Activated CD8-positive, alpha-beta memory T cell treated with anti-CD3 and anti-CD28 coated beads, Interleukin-2, amount 50 U/mL, for 4 hours (primary cell): ENCODE measurements around the gene ZMYM4.

Experiments
- DNase-seq: peaks from one replicate; pipeline ENCODE4 v3.0.0-alpha.2; 2020

Gene ZMYM4

DNA sequence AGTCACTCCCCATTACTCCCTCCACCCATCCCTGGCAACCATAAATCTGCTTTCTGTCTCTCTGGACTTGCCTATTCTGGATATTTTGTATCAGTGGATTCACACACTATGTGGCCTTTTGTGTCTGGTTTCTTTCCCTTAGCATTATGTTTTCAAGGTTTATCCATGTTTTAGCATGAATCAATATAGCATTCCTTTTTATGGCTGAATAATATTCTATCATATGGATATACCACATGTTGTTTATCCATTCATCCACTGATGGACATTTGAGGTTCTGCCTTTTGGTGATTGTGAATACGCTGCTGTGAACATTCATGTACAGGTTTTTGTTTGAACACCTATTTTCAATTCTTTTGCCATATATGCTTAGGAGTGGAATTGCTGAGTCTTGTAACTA is 140.4 kb downstream of the ZMYM4 start:
- no peak for DNase-seq

DNA sequence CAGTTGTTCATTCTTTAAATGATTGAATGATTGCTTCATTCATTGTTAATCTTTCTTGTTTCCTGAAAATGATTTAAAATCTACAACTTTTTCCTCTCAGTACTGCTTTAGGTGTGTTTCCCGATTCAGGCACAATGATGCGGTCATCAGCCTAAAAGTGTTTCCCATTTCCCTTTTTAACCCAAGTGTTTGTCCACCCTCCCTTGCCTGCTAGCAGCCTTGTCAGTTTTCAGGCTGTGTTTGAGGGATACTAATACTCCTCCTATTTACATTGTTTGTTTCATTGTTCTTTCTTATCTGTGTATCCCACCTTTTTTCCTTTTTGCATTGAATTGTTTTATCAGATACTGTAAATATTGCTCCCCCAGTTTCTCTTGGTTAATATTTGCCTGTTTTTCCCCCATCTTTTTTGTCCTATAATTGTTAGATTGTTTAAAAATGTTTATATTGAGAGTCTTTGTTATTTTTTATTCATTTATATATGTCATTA is 157.6 kb downstream of the ZMYM4 start:
- no peak for DNase-seq

DNA sequence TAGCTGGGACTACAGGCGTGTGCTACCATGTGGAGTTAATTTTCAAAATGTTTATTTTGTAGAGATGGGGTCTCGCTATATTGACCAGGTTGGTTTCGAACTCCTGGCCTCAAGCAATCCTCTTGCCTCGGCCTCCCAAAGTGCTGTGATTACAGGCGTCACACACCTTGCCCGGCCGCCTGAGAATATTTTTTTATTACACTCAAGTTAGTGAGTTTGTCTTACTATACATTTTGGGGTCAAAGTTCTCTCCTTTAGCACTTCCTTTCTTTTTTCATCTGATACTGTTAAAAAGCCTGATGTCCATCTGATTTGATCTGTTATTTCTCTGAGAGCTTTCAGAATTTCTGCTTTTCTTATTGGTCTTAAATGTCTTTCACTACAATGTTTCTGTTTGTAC is 159.9 kb downstream of the ZMYM4 start:
- DNase-seq: no peak

DNA sequence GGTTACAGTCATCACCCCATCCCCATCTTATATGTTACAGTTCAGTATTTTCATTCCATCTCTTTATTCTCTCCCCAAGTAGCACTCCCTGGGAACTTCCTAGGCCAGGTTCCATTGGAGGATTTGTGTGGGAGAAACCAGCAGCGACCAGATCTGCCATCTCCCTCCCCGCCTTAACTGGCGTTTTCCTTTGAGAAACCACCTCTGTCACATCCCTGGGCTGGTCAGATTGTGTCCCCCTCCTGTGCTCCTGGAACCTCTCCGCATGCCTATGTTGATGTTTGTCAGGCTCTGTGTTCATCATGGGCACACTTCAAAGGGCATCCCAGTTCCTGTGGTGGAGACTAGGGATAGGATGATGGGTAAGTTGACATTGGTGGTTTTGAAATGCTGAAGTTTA is 162.3 kb downstream of the ZMYM4 start:
- no peak for DNase-seq

DNA sequence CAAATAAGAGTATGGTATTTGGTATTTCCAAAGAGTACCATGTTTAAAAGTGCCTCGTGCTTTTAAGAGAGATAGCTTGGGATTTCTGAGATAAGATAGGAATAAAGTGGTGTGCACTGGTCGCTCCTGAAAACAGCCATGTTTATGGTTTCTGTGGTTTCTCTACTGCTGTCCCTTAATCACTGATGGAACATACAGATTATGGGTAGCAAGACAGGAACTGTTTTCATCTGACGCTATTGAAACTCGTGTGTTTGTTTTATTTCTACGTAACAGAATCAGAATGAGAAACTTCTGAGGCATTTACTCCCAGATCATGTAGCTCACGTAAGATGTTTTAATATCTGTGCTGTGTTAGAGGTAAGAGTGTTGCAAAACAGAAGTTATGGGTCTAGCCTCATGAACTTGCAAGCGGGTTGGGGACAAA is 162.7 kb downstream of the ZMYM4 start:
- DNase-seq: no peak

DNA sequence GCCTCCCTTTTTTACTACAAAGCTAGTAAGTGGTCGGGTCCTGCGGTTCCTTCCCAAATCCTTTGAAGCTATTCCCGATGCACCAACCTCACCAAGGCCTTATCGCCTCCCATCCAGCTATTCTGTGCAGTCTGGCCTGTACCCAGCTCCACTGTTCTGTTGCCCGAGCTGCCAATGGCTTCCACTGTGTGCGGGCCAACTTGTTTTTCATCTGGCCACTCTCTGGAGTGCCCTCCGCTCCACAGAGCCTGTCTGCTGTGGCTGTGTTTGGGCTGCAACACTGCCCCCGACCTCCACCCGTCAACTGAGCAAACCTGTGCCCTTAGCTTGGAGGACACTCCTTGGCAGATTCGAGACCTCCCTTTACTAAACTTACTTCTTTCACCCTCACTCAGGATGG is 163.7 kb downstream of the ZMYM4 start:
- no peak for DNase-seq

DNA sequence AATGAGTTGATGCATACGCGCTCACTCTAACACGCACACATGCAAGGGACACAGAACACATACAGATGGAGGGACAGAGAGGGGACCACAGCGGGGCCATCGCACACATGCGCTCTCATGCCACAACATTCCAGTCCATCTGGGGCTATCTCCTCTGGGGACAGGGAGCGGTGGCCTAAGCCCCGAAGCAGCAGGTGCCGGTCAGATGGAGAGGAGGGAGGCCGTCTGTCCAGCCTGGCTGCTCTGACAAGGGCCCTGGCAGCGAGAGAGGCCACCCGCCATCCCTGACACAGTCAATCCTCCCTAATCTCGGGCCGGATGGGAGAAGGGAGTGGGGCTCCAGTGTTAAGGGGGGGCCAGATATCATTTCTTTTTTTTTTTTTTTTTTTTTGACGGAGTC is 165.2 kb downstream of the ZMYM4 start:
- DNase-seq: no peak

DNA sequence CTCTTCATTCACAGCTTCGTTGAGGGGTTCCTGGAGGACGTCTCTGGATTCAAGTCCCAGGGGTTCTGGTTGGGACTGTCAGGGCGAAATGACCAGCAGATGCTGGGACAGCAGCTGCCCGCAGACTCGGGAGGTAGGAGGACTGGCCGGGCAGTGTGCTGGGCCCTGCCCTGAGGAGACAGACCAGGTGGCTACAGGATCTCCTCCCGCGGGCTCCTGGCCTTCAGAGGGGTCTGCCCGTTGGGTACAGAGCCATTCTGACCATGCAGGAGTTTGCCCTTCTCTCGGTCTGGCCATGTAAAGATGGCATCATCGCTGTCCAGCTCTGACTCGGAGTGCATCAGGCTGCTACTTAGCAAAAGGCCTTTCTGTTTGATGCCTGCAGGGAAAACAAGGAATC is 166.2 kb downstream of the ZMYM4 start:
- no peak for DNase-seq

DNA sequence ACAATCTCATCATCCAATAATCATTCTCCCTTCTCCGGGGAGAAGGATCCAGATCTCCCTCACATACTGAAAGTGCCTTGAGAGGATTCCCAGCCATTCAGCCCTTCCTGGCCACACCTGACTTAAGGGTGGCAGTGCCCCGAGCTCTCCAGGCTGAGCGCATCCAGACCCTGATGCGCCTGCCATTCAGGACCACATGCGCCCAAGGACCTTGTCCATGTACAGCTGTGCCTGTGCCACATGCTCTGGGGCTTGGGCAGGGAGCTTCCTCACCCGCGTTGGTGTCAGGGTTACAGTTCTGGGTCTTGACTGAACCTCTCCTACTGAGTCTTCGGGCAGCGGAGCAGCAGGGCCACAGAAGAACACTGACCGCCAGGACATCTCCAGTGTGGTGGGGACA is 167.6 kb downstream of the ZMYM4 start:
- DNase-seq: no peak

DNA sequence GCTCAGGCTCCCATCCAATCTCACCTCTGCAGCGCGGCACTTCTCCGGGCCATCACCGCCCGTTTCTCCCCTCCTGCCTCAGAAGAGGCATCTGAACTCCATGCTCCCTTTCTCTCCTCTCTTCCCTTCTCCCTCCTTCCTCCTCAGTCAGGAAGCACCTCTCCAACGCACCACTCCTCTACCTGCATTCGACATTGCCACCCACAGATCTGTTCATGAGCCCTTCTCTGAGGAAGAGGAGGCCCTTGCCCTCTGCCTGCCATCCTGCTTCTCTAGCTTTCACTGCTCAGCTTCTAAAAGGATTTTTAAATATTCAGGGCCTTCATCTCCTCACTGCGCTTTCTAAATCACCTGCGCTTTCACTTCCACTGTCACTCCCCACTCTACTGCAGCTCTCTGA is 168.7 kb downstream of the ZMYM4 start:
- no peak for DNase-seq

DNA sequence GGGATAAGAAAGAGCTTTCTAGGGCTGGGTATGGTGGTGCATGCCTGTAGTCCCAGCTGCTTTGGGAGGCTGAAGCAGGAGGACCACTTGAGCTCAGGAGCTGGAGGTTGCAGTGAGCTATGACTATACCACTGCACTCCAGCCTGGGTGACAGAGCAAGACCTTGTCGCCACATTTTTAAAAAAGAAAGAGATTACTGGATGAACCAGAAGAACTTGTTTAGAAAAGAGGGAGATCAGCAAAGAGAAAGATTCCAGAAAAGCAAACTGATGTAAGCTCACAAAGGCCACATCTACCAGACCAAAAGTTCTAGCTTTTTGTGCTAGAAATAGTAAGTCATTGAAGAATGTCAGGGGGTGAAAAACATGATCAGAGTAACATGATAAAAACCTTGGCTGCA is 171.1 kb downstream of the ZMYM4 start:
- no peak for DNase-seq

DNA sequence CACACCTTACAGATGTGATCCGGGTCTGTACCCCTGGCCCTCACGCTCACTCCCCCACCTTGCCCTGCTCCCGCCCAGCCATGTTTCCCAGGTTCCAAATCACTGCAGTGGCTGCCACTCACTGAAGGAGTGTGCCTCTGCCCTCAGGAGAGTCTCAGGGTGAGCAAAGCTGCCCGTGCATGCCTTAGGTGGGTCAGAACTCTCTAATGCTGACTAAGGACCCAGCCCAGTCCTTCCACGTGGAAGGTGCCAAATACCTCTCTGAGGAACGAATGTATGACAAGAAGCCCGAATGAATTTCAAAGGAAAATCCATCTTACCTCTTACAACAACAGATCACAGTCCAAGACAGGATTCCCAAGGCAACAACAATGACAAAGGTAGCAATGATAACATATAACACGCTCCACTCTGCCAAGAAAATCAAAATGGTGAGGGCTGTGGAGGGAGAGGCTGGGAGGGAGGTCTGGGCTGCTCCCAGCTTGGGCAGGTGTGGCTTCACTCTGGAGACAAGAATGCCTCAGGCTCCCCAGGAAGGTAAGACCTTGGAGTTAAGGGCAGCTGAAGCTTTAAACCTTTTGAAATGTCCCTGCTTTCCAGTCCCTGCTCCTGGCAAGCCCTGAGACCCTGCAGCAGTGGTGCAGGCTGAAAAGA is 173.5 kb downstream of the ZMYM4 start:
- no peak for DNase-seq

DNA sequence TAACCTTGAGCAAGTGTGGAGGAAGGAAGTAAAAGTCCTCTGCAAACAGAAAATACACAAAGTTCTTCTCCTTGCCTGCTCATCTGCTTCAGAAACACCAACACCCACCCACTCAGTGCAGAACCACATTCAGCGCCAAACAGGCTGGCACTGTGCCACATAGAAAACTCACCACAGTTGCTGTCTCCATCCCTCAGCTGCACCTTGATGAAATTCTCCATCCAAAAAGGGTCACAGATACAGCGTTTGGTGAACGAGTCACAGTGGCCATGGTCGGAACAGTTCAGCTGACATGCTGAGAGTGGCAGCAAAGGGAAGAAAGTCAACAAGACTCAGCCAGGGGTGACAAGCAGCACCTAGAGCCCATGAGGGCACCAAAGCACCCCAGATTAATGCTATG is 174.2 kb downstream of the ZMYM4 start:
- peak; percentile 45 for DNase-seq

DNA sequence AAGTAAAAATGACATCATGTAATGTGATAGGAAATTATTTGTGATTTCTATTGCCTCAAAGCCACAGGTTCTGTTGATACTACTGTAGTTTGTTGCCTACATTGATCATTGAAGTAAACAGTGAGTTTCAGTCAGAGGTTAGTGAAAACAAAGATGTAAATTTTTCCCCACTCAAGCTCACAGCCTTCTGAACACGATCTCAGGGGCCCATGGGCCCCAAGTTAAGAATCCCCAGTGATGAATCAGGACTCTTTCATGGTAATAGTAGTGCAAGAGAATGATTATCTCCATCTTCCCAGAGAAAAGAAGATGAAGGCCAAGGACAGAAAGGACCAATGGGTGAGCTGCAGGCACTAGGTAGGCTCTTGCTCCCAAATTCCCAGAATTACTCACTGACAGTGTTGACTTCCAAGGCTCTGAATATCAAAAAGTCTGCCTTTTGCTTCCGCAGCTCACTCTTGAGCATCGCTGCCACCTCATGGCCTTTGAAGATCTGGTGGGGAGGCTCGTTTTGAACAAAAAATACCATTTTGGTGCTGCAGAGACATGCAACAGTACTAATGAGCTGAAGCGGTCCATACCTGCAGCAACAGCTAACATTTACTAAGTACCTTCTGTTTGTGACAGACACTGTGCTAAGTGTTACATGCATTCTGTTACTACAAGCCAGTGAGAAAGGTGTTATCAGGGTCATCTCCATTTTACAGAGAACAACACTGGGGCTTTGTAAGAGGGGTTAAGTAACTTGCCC is 175.4 kb downstream of the ZMYM4 start:
- DNase-seq: no peak

DNA sequence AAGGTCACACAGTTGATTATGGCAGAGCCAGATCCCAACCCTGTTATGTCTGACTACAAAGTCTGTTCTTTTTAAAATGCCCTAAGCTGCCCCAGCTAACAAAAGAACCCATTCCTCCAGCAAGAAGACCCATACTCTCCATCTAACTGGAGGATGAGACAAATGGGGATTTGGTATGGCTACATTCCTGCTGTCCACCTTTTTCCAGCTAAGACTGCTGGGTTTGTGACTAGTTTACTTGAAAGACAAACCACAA is 175.9 kb downstream of the ZMYM4 start:
- no peak for DNase-seq

DNA sequence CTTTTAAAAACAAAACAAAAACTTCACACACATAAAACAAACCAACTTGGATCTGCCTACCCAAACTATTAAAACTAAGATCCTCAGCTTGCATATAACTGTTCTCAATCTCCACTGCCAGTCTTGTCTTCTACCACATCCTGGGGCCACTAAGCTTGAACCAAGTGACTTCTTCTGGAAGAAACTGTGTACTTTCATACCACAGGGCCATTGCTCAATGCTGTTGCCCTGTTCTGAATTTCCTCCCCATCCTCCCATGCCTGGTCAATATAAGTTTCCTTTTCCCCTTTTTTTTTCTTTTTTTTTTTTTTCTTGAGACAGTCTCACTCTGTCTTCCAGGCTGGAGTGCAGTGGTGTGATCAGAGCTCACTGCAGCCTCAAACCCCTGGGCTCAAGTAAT is 178.8 kb downstream of the ZMYM4 start:
- no peak for DNase-seq

DNA sequence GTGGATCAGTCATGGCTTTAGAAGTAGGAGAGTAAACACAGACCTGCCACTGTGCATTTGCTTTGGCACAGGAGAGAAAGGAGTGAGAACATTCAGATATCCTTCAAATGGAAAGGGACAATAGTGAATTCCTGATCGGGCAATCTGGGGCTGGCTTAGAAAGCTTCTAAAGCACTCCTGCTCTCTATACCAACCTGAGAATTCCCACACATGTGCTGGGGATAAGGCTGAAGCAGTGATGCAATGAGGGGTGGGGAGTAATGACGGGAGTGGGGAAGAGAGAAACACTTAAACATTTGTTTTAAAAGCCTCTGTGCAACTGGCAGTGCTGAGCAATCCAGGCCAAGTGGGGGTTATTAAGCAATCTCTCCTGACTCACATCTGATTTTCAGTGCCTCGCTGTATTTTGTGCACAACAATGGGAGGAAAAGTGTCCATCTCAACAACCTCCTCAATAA is 179.9 kb downstream of the ZMYM4 start:
- DNase-seq: no peak

DNA sequence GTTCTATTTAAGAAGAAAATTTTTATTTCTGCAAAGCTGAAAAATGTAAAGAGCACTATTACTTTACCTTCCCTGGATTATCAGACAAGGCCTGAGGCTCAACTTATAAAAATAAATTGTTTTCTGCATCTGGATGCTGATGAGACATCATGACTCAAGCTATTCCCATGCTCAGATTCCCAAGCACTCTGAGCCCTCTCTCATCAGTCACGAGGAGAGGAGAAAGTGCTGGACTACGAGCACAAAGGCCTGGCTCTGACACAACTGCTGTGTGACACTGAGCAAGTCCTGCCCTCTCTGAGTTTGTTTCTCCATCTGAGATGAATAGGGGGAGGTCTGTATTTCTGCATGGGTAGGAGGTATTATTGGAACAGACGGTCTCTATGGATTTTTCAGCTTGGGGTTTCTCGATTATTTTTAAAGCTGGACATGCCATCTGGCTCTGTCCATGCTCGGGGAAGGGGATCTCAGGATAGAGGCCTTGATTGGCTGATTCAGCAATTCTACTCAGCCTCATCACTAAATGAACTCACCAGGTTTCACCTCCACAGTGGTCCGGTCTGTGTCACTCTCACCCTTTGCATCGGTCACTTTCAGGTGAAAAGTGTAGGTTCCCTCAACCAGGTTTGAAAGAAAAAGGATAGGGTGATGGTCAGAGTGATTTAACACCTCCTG is 181.0 kb downstream of the ZMYM4 start:
- no peak for DNase-seq

DNA sequence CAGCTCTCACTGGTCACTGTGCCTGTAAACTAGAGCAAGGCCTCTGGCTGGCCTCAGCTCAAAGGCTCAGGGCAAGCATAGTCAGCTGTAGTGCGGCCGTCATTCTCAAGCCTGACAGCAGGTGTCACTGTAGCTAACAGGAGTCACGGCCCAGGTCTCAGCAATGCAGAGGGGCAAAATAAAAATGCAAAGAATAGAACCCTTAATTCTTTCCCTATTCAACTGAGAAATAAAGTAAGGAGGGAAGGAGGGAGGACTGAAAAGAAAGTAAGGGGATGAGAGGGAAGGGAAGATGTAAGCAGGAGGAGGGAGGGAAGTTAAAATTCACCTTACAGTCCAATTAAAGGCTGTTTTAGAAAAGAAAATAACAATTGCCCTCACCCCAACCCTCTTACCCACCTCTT is 182.6 kb downstream of the ZMYM4 start:
- DNase-seq: peak; percentile 80

DNA sequence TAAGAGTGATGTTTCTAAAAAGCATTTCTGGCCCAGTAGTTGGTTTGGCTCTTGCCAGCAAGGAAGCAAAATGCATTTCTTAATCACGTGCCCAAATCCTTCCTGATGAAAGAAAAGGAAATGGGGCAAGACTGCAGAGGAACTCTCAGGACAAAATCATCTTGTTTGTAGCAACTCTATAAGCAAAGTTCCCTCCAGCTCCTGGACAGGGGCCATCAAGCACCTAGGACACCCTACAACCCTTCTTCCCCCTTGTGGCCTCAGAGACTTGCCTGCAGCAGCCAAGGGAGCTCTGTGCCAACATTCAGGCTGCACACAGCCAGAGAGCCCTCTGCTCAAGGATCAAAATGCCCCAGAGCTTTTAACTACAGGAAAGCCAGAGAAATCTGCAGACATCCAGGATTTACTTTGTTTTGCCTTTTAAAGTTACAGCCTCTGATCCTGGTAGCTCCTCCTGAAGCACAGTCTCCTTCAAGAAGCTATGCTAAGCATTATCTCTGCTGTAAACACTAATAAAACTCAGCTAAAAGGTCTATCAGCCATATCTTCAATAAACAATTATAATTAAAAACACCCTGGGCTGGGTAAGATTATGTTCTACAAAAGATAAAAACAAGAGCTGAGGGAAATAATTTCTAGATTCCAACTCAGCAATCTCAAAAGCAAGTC is 183.7 kb downstream of the ZMYM4 start:
- no peak for DNase-seq

DNA sequence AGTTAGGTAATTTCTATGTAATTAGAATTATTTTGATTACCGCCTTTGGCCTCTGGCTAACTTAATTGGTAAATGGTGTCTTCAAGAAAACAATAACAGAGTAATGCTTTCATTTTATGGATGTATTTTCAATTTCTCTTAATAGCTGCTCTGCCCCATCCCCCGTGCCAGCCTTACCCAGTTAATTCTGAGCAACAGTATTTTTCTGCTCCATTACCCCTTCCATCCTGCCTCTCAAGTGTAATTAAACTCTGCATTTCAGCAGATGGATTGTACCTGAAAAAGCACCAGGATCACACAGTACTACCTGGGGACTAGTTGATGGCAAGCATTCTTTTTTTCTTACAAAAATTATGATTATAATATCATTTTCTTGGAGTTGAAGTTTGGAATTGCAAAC is 184.5 kb downstream of the ZMYM4 start:
- no peak for DNase-seq

DNA sequence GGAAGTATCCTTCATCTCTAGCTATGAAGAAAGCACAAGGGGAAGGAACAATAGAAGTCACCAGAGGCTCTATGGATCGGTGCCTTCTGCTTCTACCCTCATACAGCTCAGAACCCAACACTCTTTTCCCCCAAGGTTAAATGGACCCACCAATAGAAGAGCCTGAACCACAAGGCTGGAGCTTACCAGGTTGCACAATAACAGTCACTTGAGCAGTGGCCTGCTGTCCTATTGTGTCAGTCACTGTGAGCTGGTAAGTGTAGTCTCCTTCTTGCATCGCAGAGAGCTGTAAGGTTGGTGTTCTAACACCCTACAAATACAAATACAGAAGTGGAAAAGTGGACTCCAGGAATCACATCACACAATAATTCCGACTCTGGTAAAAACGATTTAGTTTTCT is 185.7 kb downstream of the ZMYM4 start:
- no peak for DNase-seq

DNA sequence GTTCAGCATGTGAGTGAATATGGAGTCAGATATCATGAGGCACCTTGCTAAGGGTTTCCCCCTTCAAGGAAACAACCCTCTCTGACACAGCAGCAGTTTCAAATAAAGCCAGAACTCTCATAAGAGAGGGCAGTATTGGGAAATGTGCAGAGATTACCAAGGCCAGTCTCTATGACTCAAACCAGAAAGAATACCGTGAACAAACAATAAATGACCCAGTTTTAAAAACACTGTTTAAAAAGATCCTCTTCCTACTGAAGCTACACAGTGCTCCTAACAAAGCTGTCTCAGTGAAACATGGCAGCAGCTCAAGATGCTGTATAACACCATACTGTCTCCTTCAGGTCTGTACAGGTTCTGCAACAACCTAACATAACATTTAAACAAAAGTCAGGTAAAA is 186.1 kb downstream of the ZMYM4 start:
- DNase-seq: no peak

DNA sequence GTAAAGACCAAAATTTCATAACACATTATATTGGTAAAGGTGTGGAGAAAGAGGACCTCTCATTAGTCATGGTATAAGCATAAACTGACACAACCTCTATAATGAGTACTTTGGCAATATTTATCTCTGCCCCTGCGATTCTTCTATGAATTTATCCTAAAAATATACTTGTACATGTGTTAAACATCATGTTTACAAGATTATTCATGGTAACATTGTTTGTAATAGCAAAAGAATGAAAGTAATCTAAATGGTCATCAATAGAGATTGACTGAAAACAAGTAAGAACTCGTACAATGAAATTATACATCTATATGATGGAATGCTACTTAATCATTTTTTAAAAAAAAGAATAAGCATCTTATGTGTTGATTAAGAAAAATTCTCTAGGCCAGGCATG is 192.3 kb downstream of the ZMYM4 start:
- no peak for DNase-seq
